ENCODE results near the gene HIBADH.

DNA sequence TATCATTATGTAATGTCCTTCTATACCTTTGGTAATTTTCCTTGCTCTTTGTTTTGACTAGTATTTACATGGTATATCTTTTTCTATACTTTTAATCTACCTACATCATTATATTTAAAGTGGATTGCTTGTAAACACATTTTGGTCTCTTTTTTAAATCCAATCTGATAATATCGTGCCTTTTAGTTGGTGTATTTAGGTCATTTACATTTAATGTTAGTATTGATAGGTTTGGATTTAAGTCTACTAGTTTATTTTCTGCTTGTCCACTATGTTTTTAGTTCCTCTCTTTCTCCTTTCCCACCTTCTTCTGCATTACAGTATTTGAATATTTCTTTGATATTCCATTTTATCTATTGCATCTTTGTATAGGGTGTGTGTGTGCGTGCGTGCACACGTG lies 95.4 kb downstream of the HIBADH start:
- no peak for TF ChIP-seq POLR2A (IDR thresholded peaks at IDR 0.05; ENCODE audit: low read depth, low read length)
- no peak for TF ChIP-seq JUN (IDR thresholded peaks at IDR 0.05; ENCODE audit: borderline replicate concordance, insufficient read depth, insufficient read length, low read depth)

Measured in endothelial cell of umbilical vein (primary cell).